Astrocyte (in vitro differentiated cells and primary cell): ENCODE measurements around the gene AGXT2.

Source experiments
- EZH2 ChIP-seq: IDR thresholded peaks from 2 replicates; pipeline ENCODE4 v1.6.1; 2012; ENCODE audit warnings: mild to moderate bottlenecking, low read length, inconsistent platforms; ENCODE audit not compliant: insufficient read depth
- TF ChIP-seq, protein P1 (sequence below): IDR thresholded peaks from 2 replicates; pipeline ENCODE4 v1.5.1; 2011; ENCODE audit warnings: low read depth, mild to moderate bottlenecking, inconsistent platforms, low read length, moderate library complexity; ENCODE audit not compliant: insufficient read depth

DNA sequence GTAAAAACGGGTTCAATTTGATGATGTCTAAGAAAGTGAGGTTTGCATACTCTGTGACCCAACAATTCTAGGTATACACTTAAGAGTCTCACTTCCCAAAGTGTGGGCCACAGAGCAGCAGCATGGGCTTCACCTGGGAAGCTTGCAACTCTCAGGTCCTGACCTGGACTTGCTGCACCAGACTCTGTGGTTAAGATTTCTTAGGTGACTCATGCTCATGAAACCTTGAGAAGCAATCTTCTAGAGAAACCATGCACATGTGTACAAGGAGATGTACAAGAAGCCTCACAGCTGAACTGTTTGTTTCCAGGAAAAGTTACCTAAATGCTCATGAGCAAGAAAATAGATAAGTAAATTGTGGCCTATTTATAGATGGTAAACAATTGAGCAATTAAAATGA is 88.4 kb downstream of the AGXT2 start:
- TF ChIP-seq, protein P1, sequence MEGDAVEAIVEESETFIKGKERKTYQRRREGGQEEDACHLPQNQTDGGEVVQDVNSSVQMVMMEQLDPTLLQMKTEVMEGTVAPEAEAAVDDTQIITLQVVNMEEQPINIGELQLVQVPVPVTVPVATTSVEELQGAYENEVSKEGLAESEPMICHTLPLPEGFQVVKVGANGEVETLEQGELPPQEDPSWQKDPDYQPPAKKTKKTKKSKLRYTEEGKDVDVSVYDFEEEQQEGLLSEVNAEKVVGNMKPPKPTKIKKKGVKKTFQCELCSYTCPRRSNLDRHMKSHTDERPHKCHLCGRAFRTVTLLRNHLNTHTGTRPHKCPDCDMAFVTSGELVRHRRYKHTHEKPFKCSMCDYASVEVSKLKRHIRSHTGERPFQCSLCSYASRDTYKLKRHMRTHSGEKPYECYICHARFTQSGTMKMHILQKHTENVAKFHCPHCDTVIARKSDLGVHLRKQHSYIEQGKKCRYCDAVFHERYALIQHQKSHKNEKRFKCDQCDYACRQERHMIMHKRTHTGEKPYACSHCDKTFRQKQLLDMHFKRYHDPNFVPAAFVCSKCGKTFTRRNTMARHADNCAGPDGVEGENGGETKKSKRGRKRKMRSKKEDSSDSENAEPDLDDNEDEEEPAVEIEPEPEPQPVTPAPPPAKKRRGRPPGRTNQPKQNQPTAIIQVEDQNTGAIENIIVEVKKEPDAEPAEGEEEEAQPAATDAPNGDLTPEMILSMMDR = no peak
- TF ChIP-seq EZH2 = no peak
